ENCODE measurements around the gene SOCS3.

SOCS3 gene

GRCh38 chr17:78367193-78367592 lies 7.3 kb upstream of the SOCS3 start:
- no peak for DNase-seq (ENCODE audit: low spot score)

GRCh38 chr17:78366109-78366848 lies 6.4 kb upstream of the SOCS3 start:
- DNase-seq (ENCODE audit: low spot score): no peak

GRCh38 chr17:78365561-78366108 lies 5.8 kb upstream of the SOCS3 start:
- DNase-seq (ENCODE audit: low spot score): no peak

DNA sequence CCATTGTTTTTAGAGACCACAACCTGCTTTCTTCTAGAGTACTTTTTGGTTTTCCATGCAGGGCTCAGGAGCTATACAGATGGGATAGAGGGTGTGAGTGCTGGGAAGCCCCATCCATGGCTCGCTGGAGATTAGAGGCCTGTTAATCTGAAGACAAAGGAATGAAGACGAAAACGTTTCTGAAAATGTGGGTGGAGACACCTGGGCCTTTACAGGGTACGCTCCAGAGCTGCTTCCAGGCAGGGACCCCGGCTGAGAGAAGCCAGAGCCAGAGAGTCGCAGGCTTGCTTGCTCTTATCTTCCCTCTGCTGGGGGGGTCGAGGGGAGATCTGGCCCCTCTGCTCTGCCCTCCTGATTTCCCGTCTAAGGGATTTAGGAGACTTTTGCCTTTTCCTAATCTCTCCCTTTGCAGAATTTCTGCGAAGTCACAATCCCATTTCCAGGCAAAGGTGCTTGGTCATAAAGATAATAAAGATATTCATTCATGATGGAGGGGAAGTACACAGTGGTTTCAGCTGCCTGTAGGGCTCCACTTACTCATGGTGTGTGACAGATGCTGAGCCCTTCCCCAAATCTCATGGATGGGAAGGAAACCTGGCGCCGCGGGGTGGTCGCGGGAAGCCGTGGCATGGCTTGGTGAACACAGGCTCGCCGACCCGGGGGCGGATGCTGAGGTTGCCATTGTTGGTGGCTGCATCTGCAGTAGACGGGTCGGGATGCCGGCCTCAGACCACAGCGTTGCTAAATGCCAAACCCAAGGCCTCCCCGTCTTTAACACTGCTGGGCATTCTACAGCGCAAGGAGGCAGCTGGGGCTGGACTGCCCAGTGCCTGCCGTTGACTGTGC lies 4.8 kb upstream of the SOCS3 start:
- DNase-seq (ENCODE audit: low spot score): no peak

- DNase-seq (ENCODE audit: low spot score): no peak
These were observed 2.8 kb upstream of the SOCS3 start for GRCh38 chr17:78362671-78363070.

GRCh38 chr17:78362232-78362631 lies 2.4 kb upstream of the SOCS3 start:
- no peak for DNase-seq (ENCODE audit: low spot score)

DNA sequence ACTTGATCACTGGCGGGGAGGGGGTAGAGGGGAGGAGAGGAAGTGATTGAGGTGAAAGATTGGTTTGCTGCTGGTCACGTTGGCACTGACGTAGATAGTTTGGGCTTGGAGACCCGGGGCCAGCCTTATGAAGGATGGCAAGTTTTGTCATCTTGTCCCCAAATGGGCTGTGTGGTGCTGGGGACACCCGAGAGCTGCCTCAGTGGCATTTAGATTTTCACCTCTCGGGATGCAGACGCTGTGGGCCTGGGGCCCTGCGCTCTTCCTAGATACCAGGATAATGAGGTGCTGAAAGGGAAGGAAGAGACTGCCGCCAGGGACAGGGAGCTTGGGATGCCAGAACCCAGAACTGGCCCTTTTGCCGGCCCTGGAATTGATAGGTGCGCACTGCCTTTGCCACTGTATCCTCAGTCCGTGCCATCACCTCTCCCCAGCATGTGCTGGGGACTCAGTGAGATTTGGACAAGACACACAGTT lies 1.4 kb upstream of the SOCS3 start:
- no peak for DNase-seq (ENCODE audit: low spot score)

DNA sequence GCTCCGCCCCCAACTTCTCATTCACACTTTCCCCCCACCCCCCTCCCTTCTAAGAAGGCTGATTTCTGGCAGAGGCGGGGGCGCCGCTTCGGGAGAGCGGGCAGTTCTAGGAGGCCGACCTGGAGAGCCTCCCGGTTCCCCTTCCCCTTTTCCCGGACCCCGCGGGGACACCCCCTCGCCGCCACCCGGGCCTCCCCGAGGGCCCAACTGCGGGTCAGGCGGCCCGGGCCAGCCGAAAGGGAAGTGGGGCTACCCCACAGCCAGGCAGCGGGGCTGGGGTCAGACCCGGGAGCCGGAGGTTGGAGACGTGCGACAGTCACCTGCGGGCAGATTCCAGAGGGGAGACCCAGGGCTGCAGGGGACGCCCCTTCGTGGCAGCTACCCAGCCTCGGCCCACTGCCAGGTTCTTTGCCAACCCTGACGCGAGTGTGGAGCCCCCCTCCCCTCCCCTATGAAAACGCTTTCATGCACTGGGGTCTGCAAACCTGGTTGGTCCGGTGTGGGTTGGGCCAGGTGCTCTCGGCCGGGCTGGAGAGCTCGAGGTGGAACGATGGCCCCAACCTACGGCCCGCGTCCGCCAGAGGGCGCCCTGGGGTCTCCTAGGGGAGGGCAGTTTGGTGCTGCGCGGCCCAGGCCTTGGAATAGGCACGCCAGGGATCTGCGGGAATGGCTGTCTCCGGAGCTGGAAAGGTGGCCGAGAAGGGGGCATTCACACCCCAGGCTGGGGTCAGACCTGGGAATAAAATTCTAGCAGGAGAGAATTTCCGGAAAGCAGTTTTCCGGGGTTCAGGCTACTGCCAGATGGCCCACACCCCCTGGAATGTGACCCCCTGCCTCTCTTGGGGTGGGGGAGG lies 721 bp upstream of the SOCS3 start:
- peak; percentile 94 for DNase-seq (ENCODE audit: low spot score)

DNA sequence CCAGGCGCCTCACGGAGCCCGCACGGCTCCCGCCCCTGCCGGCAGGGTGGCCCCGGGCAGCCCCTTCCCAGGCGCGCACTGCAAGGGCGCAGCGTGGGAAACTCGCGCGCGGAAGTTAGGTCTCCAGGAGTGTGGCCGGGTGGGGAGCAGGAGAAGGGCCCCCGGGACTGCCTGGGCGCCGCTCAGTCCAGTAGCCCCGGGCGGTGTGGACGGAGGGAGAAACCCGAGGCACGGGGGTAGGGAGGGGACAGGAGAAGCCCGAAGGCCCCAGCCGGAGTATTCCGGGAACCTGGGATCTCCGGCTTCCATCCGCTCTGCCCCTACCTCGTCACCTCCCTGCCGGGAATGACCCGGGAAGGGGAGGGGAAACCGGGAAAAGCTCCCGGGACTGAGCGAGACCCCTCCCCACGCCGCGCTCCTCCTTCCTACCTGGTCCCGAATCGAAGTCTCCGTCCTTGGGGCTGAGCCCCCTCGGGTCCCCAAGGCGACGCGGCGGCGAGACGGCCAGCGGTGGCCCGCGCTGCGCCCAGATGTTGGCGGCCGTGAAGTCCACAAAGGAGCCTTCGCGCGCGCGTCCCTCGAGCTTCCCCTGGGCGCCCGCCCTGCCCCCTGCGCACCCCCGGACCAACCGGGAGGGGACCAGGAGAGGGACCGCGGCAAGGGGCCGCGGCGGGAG lies 418 bp downstream of the SOCS3 start:
- peak; percentile 39 for DNase-seq (ENCODE audit: low spot score)

DNA sequence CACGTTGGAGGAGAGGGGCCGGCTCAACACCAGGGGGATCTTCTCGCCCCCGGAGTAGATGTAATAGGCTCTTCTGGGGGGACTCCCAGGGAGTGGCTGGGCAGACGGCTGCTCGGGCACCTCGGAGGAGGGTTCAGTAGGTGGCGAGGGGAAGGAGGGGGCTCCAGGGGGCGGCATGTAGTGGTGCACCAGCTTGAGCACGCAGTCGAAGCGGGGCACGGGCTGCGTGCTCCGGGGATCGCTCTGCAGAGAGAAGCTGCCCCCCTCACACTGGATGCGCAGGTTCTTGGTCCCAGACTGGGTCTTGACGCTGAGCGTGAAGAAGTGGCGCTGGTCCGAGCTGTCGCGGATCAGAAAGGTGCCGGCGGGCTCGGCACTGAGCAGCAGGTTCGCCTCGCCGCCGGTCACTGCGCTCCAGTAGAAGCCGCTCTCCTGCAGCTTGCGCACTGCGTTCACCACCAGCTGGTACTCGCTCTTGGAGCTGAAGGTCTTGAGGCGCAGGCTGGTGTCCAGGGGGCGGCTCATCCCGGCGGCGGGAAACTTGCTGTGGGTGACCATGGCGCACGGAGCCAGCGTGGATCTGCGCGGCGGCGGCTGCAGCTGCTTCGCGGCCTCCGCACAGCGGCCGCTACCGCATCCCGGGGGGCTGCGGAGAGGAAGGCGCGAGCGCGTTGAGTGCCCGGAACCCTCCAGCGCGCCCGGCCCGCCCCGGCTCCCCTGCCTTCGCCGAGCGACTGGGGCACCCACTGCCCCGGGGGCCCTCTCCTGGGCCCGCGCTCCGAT lies 1.1 kb downstream of the SOCS3 start:
- DNase-seq (ENCODE audit: low spot score): peak; percentile 41

DNA sequence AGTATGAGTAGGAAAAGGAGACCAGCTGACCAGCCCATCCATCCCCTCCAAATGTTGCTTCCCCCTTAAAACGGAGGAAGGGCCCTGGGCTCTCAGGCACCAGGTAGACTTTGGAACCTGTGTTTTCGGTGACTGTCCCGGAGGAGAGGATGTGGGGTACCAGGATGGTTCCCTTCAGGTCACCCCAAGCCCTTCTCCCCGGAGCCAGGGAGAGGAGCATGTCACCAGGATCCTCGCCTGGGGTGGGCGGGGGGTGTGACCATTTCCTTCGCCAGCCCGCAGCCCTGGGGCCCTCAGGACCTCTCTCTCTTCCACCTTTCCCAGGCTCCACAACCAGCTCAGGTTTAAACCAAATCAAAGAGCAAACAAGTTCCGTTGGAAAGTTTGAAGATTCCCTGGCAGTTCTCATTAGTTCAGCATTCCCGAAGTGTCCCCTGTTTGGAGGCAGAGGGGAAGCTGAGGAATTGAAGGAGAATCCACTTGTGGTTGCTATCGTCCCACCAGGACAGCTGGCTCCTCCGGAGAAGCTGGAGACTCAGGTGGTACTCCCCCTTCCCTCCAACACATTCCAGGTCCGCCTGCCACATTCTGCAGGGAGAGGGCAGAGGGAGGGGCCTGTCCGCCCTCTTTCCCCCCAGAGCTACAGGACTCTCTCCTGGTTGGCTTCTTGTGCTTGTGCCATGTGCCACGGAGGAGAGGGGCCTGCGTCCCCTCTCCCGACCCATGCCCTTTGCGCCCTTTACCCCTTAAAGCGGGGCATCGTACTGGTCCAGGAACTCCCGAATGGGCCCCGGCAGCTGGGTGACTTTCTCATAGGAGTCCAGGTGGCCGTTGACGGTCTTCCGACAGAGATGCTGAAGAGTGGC lies 2.0 kb downstream of the SOCS3 start:
- no peak for DNase-seq (ENCODE audit: low spot score)

- no peak for DNase-seq (ENCODE audit: low spot score)
These were observed 2.7 kb downstream of the SOCS3 start for GRCh38 chr17:78357177-78357586.

GRCh38 chr17:78356101-78356713 lies 3.7 kb downstream of the SOCS3 start:
- DNase-seq (ENCODE audit: low spot score): peak; percentile 97

GRCh38 chr17:78355701-78356100 lies 4.2 kb downstream of the SOCS3 start:
- no peak for DNase-seq (ENCODE audit: low spot score)

- DNase-seq (ENCODE audit: low spot score): peak; percentile 47
These were observed 4.7 kb downstream of the SOCS3 start for GRCh38 chr17:78355045-78355641.

GRCh38 chr17:78353834-78354233 lies 6.0 kb downstream of the SOCS3 start:
- no peak for DNase-seq (ENCODE audit: low spot score)

DNA sequence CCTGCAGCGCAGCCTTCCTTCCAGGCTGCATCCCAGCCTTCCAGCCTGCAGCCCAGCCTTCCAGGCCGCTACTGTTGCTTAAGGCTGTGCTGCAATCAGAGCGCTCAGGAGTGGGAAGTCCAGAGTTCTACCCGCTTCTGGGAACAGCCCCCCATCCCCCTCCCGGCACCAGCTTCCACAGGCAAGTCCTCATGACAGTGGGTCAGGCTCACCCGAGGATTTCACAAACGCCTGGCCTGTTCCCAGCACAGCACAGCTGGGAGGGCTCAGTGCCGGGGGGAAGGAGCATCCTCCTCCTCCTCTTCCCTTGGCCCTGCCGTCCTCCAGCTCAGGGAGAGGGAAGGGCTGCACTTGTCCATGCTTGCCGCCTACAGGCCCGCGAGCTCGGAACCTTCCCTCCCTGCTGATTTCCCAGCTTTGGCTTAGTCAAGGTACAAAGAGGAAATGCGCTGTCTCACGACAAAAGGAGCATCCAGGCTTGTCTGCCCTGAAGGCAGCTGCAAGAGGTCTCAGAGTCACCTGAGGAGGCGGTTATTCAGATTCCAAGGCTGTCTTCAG lies 8.3 kb downstream of the SOCS3 start:
- no peak for DNase-seq (ENCODE audit: low spot score)

- DNase-seq (ENCODE audit: low spot score): no peak
These were observed 9.8 kb downstream of the SOCS3 start for GRCh38 chr17:78349891-78350642.

Measured in activated CD4-positive, alpha-beta T cell treated with anti-CD3 and anti-CD28 coated beads, Interleukin-2, Interleukin-4, amounts not matched to agents 100 ng/mL and 50 ng/mL, durations not matched to agents 16 hours and 8 hours (primary cell).